GM21447 (cell line): ENCODE data around the gene TBCD.

ENCODE experiments used
- ATAC-seq: cut with Tn5 transposase; IDR thresholded peaks from one replicate; pipeline ENCODE4 v1.9.1; 2021; ENCODE audit not compliant: unreplicated experiment

The TBCD gene

GRCh38 chr17:82882715-82883418 is 131.0 kb downstream of the TBCD start:
- ATAC-seq, result no peak

- no peak for ATAC-seq
Measured at GRCh38 chr17:82883419-82884031, 131.7 kb downstream of the TBCD start.

- no peak for ATAC-seq
Measured at GRCh38 chr17:82884341-82884969, 132.6 kb downstream of the TBCD start.

- ATAC-seq, result no peak
Measured at GRCh38 chr17:82884970-82885353, 133.1 kb downstream of the TBCD start.

- no peak for ATAC-seq
Measured at GRCh38 chr17:82887255-82888164, 135.6 kb downstream of the TBCD start.

GRCh38 chr17:82888583-82889495 is 137.0 kb downstream of the TBCD start:
- no peak for ATAC-seq

GRCh38 chr17:82889496-82890338 is 137.9 kb downstream of the TBCD start:
- no peak for ATAC-seq

- no peak for ATAC-seq
Measured at GRCh38 chr17:82890339-82890730, 138.5 kb downstream of the TBCD start.

- ATAC-seq, result no peak
Measured at GRCh38 chr17:82890926-82891678, 139.2 kb downstream of the TBCD start.

- ATAC-seq, result no peak
Measured at GRCh38 chr17:82891911-82892310, 140.0 kb downstream of the TBCD start.

GRCh38 chr17:82892899-82893565 is 141.2 kb downstream of the TBCD start:
- ATAC-seq, result no peak

GRCh38 chr17:82893779-82894178 is 141.9 kb downstream of the TBCD start:
- ATAC-seq, result no peak

GRCh38 chr17:82894389-82894788 is 142.5 kb downstream of the TBCD start:
- no peak for ATAC-seq

GRCh38 chr17:82895087-82895486 is 143.2 kb downstream of the TBCD start:
- no peak for ATAC-seq

- ATAC-seq, result no peak
Measured at GRCh38 chr17:82896071-82897000, 144.5 kb downstream of the TBCD start.

- ATAC-seq, result no peak
Measured at GRCh38 chr17:82897514-82898249, 145.8 kb downstream of the TBCD start.
